Measurements from ENCODE around the gene TIMM17B. TPM values are rescaled to one million over a fixed set of nuclear protein-coding genes. Genes with fewer than 3 reads are reported as not detected.
A peak's percentile ranks its signal among the peaks of the same experiment; 100 is the strongest.

Gene TIMM17B
- total and polyA plus RNA-seq, 2 of the 8 experiments (the other 6 are each of a cell fraction or from before 2014, with no cell fraction given), result 77.8 to 246 TPM

GRCh38 chrX:48890296-48890925 lies 7.2 kb downstream of the TIMM17B start:
- no peak overlapping the region for H3K23ac ChIP-seq (ENCODE audit: insufficient read length)
- DNase-seq (ENCODE audit: low read depth in 1 of 2, low spot score in 2 of 2), result no peak
- FAIRE-seq, result no peak
- no peak for TF ChIP-seq HDAC2 (IDR thresholded peaks at IDR 0.05; ENCODE audit: borderline replicate concordance in 1 of 2, low read depth in 2 of 2, low read length in 2 of 2)
- no peak for TF ChIP-seq SP2 (IDR thresholded peaks at IDR 0.05; ENCODE audit: low read length)

More at GRCh38 chrX:48890296-48890925, 7.2 kb downstream of the TIMM17B start:
- Histone ChIP-seq H3K27ac (ENCODE audit: low read depth, low read length) (no peak overlapping the region), H4K8ac (ENCODE audit: extremely low read depth, insufficient read depth, low read length) (no peak overlapping the region; the same call in 1 of the 2 replicates), H3K36me3 (ENCODE audit: control insufficient read depth in 2 of 4, insufficient read depth in 4 of 4, low read length in 3 of 4) (peaks cover 0 to 7% (median 3%) of the 10 kb centered on the region in 4 experiments; a peak in 2 of 8 replicates), H3K4me2 (ENCODE audit: insufficient read depth in 1 of 2, low read depth in 2 of 2, low read length in 2 of 2) (peak overlapping the region; percentile 43 to 69; a peak in 3 of 4 replicates), H3K4ac (replicated peaks; ENCODE audit: insufficient read length, low read depth, low read length) (no peak overlapping the region), H3K4me1 (replicated peaks in 1 of 4; ENCODE audit: control insufficient read depth in 3 of 4, insufficient read depth in 4 of 4, low read length in 3 of 4) (0 out of 7 replicates have a peak, but pooled peaks cover 0 to 4% (median 0%) of the 10 kb centered on the region in 4 experiments), H3K18ac (ENCODE audit: extremely low read depth, low read length) (no peak overlapping the region), H2BK15ac (ENCODE audit: low read length) (no peak overlapping the region; the same call in 1 of the 2 replicates), H2AK5ac (ENCODE audit: low read depth, low read length) (no peak overlapping the region), H3K79me1 (ENCODE audit: low read depth, low read length) (no peaks in the 10 kb centered on the region; the same call in 1 of the 2 replicates), H3K79me2 (ENCODE audit: control insufficient read depth in 1 of 2, insufficient read depth in 2 of 2, low read length in 2 of 2) (peaks cover 0 to 3% of the 10 kb centered on the region in 2 experiments; a peak in 2 of 4 replicates), H3K9ac (replicated peaks in 1 of 4; ENCODE audit: extremely low read depth in 1 of 4, low read depth in 3 of 4, low read length in 3 of 4) (no peak overlapping the region), H3K27me3 (replicated peaks in 1 of 4; ENCODE audit: control insufficient read depth in 3 of 4, extremely low read depth in 1 of 4, insufficient read depth in 3 of 4, low read length in 3 of 4) (no peaks in the 10 kb centered on the region), H2BK120ac (replicated peaks; ENCODE audit: low read depth, low read length) (no peak overlapping the region), H2BK5ac (ENCODE audit: low read depth, low read length) (no peak overlapping the region), H2BK20ac (ENCODE audit: low read length) (no peak overlapping the region), H2BK12ac (ENCODE audit: low read depth, low read length) (no peak overlapping the region; the same call in 1 of the 2 replicates), H3K9me3 (ENCODE audit: insufficient read depth in 2 of 2, low read depth in 1 of 2, low read length in 1 of 2) (no peaks in the 10 kb centered on the region), H3K4me3 (ENCODE audit: extremely low read depth in 1 of 4, insufficient read depth in 2 of 4, low read depth in 3 of 4, low read length in 4 of 4) (peak overlapping the region; percentile 30 to 76 (median 46); a peak in 5 of 8 replicates), H4K91ac (replicated peaks; ENCODE audit: insufficient read length, low read length) (no peak overlapping the region), H3K56ac (replicated peaks; ENCODE audit: insufficient read length, low read depth, low read length) (no peak overlapping the region), H2AFZ (ENCODE audit: low read length) (no peak overlapping the region), H4K20me1 (replicated peaks in 1 of 2; ENCODE audit: control insufficient read depth in 1 of 2, insufficient read depth in 2 of 2, low read length in 2 of 2) (peaks cover 0 to 2% of the 10 kb centered on the region in 2 experiments), H3K23me2 (ENCODE audit: low read depth, low read length) (peaks cover 5% of the 10 kb centered on the region; the same call in 1 of the 2 replicates), H4K5ac (ENCODE audit: insufficient read length, low read depth, low read length) (no peak overlapping the region), H3K14ac (ENCODE audit: insufficient read length) (no peak overlapping the region)
- ChIA-PET POLR2A (ENCODE audit: partially characterized antibody) (interaction anchor here (0.6 to 2.9 kb wide), 7 partner anchors 21 to 250 kb away, joined by 3 to 15 read pairs (median 4); partner anchors contain the start of gene SLC35A2), CTCF (ENCODE audit: partially characterized antibody) (no interaction called here)
- 59% methylated on average over 9 of the region's 15 CpGs; no CpG with 5 or more reads in 1 of the 2 experiments for WGBS, 2 experiments (ENCODE audit: extremely low coverage in 1 of 2, insufficient coverage in 1 of 2, insufficient read length in 1 of 2, insufficient replicate concordance in 2 of 2, low coverage in 1 of 2, low lambda C conversion rate in 2 of 2, missing lambda C conversion rate in 1 of 2)
